SU-DHL-6 (cell line): ENCODE data around the gene HRAS.

Experiments used
- EZH2phosphoT487 ChIP-seq: fragments of 200-600 bp; sonication (generic), shearing (Covaris generic); conservative IDR thresholded peaks from 2 replicates; pipeline ENCODE4 v1.6.1; 2018; ENCODE audit warnings: mild to moderate bottlenecking, antibody characterized with exemption, low read length, moderate library complexity, mixed read lengths
- TF ChIP-seq, protein P1 (sequence below): fragments of 200-600 bp; sonication (generic); IDR thresholded peaks from one replicate; pipeline ENCODE4 v1.5.1; 2017; ENCODE audit warnings: antibody characterized with exemption, mild to moderate bottlenecking, low read length, moderate library complexity; ENCODE audit not compliant: insufficient read depth, poor library complexity, severe bottlenecking

DNA sequence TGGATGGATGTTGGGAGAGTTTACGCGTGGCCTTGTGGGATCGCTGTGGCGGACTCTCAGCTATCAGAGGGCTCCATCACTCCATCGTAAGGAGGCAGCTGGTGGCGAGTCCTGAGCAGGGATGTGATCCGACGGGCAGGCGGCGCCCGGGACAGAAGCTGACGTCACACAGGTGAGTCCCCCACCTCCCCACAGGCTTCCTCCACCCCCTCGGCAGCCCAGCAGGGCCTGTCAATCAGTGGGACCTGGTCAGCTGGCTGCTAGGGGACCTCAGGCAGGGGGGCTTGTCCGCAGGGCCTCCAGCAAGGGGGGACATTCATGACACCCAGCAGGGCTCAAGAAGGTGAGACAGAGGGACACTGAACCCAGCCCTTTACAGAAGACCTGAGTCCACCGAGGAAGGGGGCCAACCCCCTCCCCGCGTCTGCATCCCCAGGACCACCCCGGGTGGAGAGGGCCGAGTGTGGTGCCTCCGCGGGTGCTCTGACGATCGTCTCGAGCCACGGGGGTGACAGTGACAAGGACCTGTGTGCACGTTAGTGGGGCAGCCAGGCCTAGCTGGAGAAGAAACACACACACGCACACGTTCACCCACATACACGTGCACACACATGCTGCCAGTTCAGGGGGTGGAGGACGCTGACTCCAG lies 7.1 kb downstream of the HRAS start:
- TF ChIP-seq, protein P1, sequence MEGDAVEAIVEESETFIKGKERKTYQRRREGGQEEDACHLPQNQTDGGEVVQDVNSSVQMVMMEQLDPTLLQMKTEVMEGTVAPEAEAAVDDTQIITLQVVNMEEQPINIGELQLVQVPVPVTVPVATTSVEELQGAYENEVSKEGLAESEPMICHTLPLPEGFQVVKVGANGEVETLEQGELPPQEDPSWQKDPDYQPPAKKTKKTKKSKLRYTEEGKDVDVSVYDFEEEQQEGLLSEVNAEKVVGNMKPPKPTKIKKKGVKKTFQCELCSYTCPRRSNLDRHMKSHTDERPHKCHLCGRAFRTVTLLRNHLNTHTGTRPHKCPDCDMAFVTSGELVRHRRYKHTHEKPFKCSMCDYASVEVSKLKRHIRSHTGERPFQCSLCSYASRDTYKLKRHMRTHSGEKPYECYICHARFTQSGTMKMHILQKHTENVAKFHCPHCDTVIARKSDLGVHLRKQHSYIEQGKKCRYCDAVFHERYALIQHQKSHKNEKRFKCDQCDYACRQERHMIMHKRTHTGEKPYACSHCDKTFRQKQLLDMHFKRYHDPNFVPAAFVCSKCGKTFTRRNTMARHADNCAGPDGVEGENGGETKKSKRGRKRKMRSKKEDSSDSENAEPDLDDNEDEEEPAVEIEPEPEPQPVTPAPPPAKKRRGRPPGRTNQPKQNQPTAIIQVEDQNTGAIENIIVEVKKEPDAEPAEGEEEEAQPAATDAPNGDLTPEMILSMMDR, result no peak
- TF ChIP-seq EZH2phosphoT487, result no peak
